KMS-11 (cell line): ENCODE measurements around the gene MAN2B2.

Experiments
- H2AFZ ChIP-seq: fragments of 200-600 bp; sonication (generic); 2 replicates; pipeline ENCODE4 v1.6.1; 2016; ENCODE audit warnings: antibody characterized with exemption, mixed run types, low read depth
- H3K27ac ChIP-seq: fragments of 200-600 bp; sonication (generic); 2 replicates; pipeline ENCODE4 v1.6.1; 2016; ENCODE audit warnings: mild to moderate bottlenecking, mixed run types
- H3K27me3 ChIP-seq: fragments of 200-600 bp; sonication (generic); 2 replicates; pipeline ENCODE4 v1.6.1; 2017; ENCODE audit warnings: mild to moderate bottlenecking, low read depth, mixed run types, moderate library complexity; ENCODE audit not compliant: insufficient read depth
- H3K36me3 ChIP-seq: fragments of 200-600 bp; sonication (generic); 2 replicates; pipeline ENCODE4 v1.6.1; 2017; ENCODE audit warnings: mild to moderate bottlenecking, mixed run types; ENCODE audit not compliant: insufficient read depth
- H3K4me1 ChIP-seq: fragments of 200-600 bp; sonication (generic); 2 replicates; pipeline ENCODE4 v1.6.1; 2016; ENCODE audit warnings: mild to moderate bottlenecking, low read depth, mixed run types; ENCODE audit not compliant: poor library complexity, severe bottlenecking
- H3K4me2 ChIP-seq: fragments of 200-600 bp; sonication (generic); 2 replicates; pipeline ENCODE4 v1.7.0; 2016; ENCODE audit warnings: mild to moderate bottlenecking, mixed run types
- H3K4me3 ChIP-seq: fragments of 200-600 bp; sonication (generic); IDR thresholded peaks from 2 replicates; pipeline ENCODE4 v1.6.1; 2017; ENCODE audit warnings: low read depth, low read length, mixed read lengths; ENCODE audit not compliant: insufficient read depth
- H3K79me2 ChIP-seq: fragments of 200-600 bp; sonication (generic); 2 replicates; pipeline ENCODE4 v1.6.1; 2016; ENCODE audit warnings: low read depth, mixed run types; ENCODE audit not compliant: insufficient read depth
- H3K9ac ChIP-seq: fragments of 200-600 bp; sonication (generic); 2 replicates; pipeline ENCODE4 v1.6.1; 2016; ENCODE audit warnings: mild to moderate bottlenecking, mixed run types
- H4K20me1 ChIP-seq: fragments of 200-600 bp; sonication (generic); 2 replicates; pipeline ENCODE4 v1.6.1; 2016; ENCODE audit warnings: mild to moderate bottlenecking, mixed run types; ENCODE audit not compliant: insufficient read depth
- CTCF ChIP-seq: fragments of 200-600 bp; sonication (generic); conservative IDR thresholded peaks from 2 replicates; pipeline ENCODE4 v1.6.1; 2017; ENCODE audit warnings: low read depth, mild to moderate bottlenecking, antibody characterized with exemption, low read length, moderate library complexity, mixed read lengths

Gene MAN2B2

GRCh38 chr4:6530964-6531363 is 44.0 kb upstream of the MAN2B2 start:
- no peak overlapping the region for H3K4me2 ChIP-seq

GRCh38 chr4:6532102-6532501 is 42.9 kb upstream of the MAN2B2 start:
- Histone ChIP-seq H3K9ac (no peak overlapping the region), H3K36me3 (no peaks in the 10 kb centered on the region), H2AFZ (no peak overlapping the region), H3K4me3 (no peak overlapping the region), H3K27ac (no peak overlapping the region), H3K27me3 (peaks cover 21% of the 10 kb centered on the region; the same call in 1 of the 2 replicates), H3K4me2 (no peak overlapping the region), H3K4me1 (no peaks in the 10 kb centered on the region), H4K20me1 (no peaks in the 10 kb centered on the region), H3K79me2 (no peaks in the 10 kb centered on the region)
- TF ChIP-seq CTCF = no peak

More at GRCh38 chr4:6530964-6531363, 44.0 kb upstream of the MAN2B2 start:
- no peaks in the 10 kb centered on the region for H4K20me1 ChIP-seq
- H3K9ac ChIP-seq = no peak overlapping the region
- no peak overlapping the region for H2AFZ ChIP-seq
- no peak for TF ChIP-seq CTCF
- H3K36me3 ChIP-seq = no peaks in the 10 kb centered on the region
- H3K27ac ChIP-seq = no peak overlapping the region
- no peak overlapping the region for H3K4me3 ChIP-seq
- H3K79me2 ChIP-seq = no peaks in the 10 kb centered on the region
- peaks cover 17% of the 10 kb centered on the region; the same call in 1 of the 2 replicates for H3K27me3 ChIP-seq
- H3K4me1 ChIP-seq = no peaks in the 10 kb centered on the region

- H3K27ac ChIP-seq = no peak overlapping the region
- H3K4me2 ChIP-seq = no peak overlapping the region
- no peak overlapping the region for H2AFZ ChIP-seq
- H3K4me1 ChIP-seq = no peaks in the 10 kb centered on the region
- no peaks in the 10 kb centered on the region for H3K36me3 ChIP-seq
- peaks cover 21% of the 10 kb centered on the region; the same call in 1 of the 2 replicates for H3K27me3 ChIP-seq
- no peaks in the 10 kb centered on the region for H3K79me2 ChIP-seq
- no peaks in the 10 kb centered on the region for H4K20me1 ChIP-seq
- H3K4me3 ChIP-seq = no peak overlapping the region
- H3K9ac ChIP-seq = no peak overlapping the region
- TF ChIP-seq CTCF = no peak
Measured at GRCh38 chr4:6532658-6533057, 42.3 kb upstream of the MAN2B2 start.

- H2AFZ ChIP-seq = no peak overlapping the region
- TF ChIP-seq CTCF = no peak
- peaks cover 21% of the 10 kb centered on the region; the same call in 1 of the 2 replicates for H3K27me3 ChIP-seq
- H3K9ac ChIP-seq = no peak overlapping the region
- H3K79me2 ChIP-seq = no peaks in the 10 kb centered on the region
- H3K27ac ChIP-seq = no peak overlapping the region
- no peaks in the 10 kb centered on the region for H4K20me1 ChIP-seq
- no peaks in the 10 kb centered on the region for H3K4me1 ChIP-seq
- no peak overlapping the region for H3K4me3 ChIP-seq
- no peak overlapping the region for H3K4me2 ChIP-seq
- H3K36me3 ChIP-seq = no peaks in the 10 kb centered on the region
Measured at GRCh38 chr4:6534050-6534449, 40.9 kb upstream of the MAN2B2 start.
